Ascending aorta (tissue), 2 donors: ENCODE data around the gene RTL10. TPM values are rescaled to one million over a fixed set of nuclear protein-coding genes. Genes with fewer than 3 reads are reported as not detected.

ENCODE experiments used
- DNase-seq, 2 donors: peaks; one replicate each; pipeline ENCODE4 v3.0.0-alpha.2; 2019; ENCODE audit warnings: low spot score in 2 of 2
- H3K27ac ChIP-seq, 2 donors: fragments of 200-600 bp; sonication (generic); one replicate each; pipeline ENCODE4 v1.5.1; 2016 to 2017; ENCODE audit warnings: mild to moderate bottlenecking in 1 of 2
- H3K27me3 ChIP-seq: fragments of 200-600 bp; sonication (generic); one replicate; pipeline ENCODE4 v1.5.1; 2017
- H3K36me3 ChIP-seq, 2 donors: fragments of 200-600 bp; sonication (generic); one replicate each; pipeline ENCODE4 v1.5.1; 2016
- H3K4me1 ChIP-seq, 2 donors: fragments of 200-600 bp; sonication (generic); one replicate each; pipeline ENCODE4 v1.5.1; 2016 to 2017; ENCODE audit warnings: mild to moderate bottlenecking in 1 of 2
- H3K4me3 ChIP-seq, 2 donors: fragments of 200-600 bp; sonication (generic); one replicate each; pipeline ENCODE4 v1.5.1; 2016 to 2017; ENCODE audit warnings: mild to moderate bottlenecking in 1 of 2
- H3K9me3 ChIP-seq, 2 donors: fragments of 200-600 bp; sonication (generic); one replicate each; pipeline ENCODE4 v1.5.1; 2016
- intact Hi-C: fragments of 100-400 bp; cut with DNase I; formaldehyde crosslinking; loops from one replicate; pipeline ENCODE4 v1.15.1; 2023
- total RNA-seq: library from RNA; depleted of rRNA; stranded (reverse); fragments of >200 nt; gene quantifications from one replicate; pipeline ENCODE4 v1.1.0, GENCODE V29; 2016
- TF ChIP-seq, protein P1 (sequence below), 3 experiments: fragments of 200-600 bp in 2 of 3; fragments of 450-650 bp in 1 of 3; sonication (generic) in 2 of 3; IDR thresholded peaks; one replicate each; pipeline ENCODE4 v1.5.1; 2016 to 2019; ENCODE audit warnings: antibody characterized with exemption in 3 of 3, mild to moderate bottlenecking in 1 of 3, moderate library complexity in 1 of 3

The RTL10 gene
- total RNA-seq, 1 donor from 2014 or later, result 8.8 TPM

DNA sequence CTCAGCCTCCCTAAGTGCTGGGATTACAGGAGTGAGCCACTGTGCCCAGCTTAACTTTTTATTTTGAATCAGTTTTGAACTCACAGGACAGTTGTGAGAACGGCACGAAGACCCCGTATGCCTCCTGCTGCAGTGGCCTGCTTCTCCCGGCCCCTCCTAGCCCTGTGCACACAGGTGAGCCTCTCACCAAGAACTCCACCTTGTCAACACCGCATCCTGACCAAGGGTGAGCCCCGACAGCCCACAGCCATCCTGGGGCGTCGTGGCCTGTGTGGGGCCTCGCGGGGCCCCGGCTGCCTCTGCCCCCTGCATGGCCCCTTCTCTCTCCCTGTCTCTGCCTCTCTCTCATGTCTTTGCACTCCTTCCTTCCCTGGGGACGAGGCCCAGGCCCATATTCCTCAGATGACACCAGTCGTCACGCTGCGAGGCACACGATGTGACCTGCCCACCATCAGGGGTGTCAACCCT lies 38.8 kb downstream of the RTL10 start:
- TF ChIP-seq, protein P1, sequence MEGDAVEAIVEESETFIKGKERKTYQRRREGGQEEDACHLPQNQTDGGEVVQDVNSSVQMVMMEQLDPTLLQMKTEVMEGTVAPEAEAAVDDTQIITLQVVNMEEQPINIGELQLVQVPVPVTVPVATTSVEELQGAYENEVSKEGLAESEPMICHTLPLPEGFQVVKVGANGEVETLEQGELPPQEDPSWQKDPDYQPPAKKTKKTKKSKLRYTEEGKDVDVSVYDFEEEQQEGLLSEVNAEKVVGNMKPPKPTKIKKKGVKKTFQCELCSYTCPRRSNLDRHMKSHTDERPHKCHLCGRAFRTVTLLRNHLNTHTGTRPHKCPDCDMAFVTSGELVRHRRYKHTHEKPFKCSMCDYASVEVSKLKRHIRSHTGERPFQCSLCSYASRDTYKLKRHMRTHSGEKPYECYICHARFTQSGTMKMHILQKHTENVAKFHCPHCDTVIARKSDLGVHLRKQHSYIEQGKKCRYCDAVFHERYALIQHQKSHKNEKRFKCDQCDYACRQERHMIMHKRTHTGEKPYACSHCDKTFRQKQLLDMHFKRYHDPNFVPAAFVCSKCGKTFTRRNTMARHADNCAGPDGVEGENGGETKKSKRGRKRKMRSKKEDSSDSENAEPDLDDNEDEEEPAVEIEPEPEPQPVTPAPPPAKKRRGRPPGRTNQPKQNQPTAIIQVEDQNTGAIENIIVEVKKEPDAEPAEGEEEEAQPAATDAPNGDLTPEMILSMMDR (IDR thresholded peaks at IDR 0.05), result no peak
- intact Hi-C loops, result no loop called here
- peaks cover 0 to 5% of the 10 kb centered on the region in 2 donors for H3K36me3 ChIP-seq
- no peaks in the 10 kb centered on the region for H3K27me3 ChIP-seq
- no peaks in the 10 kb centered on the region for H3K9me3 ChIP-seq
- no peaks in the 10 kb centered on the region for H3K4me1 ChIP-seq
- no peak overlapping the region for H3K27ac ChIP-seq
- no peak for DNase-seq
- H3K4me3 ChIP-seq, result no peak overlapping the region

DNA sequence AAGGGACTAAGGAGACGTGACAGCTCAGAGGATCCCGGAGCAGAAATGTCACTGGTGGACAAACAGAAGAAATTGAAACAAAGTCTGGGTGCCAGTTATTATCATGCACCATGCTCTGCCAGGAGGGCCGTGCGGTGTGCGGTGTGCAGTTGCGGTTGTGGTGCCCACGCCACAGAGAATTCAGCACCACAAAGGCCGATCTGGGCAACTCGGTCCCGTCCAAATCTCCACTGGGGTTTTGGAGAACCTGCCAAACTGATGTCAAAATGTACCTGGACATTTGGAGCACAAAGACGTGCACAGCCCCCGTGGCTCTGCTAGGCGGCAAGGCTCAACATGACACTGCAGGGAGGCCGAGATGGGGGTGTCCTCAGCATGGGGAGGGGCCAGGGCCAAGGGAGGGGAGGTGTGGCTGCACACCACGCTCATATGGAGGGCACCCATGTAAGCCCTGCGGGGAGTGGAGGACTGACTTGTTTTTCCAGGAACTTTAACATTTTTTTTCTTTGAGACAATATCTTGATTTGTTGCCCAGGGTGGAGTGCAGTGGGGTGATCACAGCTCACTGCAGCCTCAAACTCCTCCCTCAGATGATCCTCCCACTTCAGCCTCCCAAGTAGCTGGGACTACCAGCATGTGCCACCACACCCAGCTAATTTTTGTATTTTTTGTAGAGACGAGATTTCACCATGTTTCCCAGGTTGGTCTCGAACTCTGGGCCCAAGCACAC lies 39.4 kb downstream of the RTL10 start:
- no peak for DNase-seq
- no peak overlapping the region for H3K4me3 ChIP-seq

DNA sequence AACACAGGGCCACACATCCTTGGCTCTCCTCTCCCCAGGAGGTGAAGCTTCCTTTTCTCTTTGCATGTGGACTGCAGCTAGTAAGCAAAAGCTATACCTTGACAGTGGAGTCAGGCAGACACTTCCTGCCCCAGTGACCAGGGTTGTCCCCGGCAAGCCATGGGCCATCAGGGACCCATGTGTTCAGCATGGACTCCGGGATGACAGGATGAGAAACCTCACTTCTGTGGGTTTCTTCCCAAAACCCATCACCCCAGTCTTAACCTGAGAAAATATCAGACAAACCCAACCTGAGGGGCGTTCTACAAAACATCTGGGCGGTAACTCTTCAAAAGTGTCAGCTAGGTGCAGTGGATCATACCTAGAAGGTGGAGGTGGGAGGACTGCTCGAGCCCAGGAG lies 40.2 kb downstream of the RTL10 start:
- Histone ChIP-seq H3K4me3 (no peak overlapping the region), H3K4me1 (no peaks in the 10 kb centered on the region), H3K9me3 (no peaks in the 10 kb centered on the region), H3K27me3 (no peaks in the 10 kb centered on the region), H3K27ac (no peak overlapping the region), H3K36me3 (no peaks in the 10 kb centered on the region)
- DNase-seq, result no peak
- TF ChIP-seq, protein P1 (IDR thresholded peaks at IDR 0.05), result no peak
- intact Hi-C loops, result no loop called here

More for the DNA sequence above, 39.4 kb downstream of the RTL10 start:
- Histone ChIP-seq H3K27ac (no peak overlapping the region), H3K27me3 (no peaks in the 10 kb centered on the region), H3K36me3 (no peaks in the 10 kb centered on the region), H3K4me1 (no peaks in the 10 kb centered on the region), H3K9me3 (no peaks in the 10 kb centered on the region)
- TF ChIP-seq, protein P1 (IDR thresholded peaks at IDR 0.05), result no peak
- intact Hi-C loops, result no loop called here

DNA sequence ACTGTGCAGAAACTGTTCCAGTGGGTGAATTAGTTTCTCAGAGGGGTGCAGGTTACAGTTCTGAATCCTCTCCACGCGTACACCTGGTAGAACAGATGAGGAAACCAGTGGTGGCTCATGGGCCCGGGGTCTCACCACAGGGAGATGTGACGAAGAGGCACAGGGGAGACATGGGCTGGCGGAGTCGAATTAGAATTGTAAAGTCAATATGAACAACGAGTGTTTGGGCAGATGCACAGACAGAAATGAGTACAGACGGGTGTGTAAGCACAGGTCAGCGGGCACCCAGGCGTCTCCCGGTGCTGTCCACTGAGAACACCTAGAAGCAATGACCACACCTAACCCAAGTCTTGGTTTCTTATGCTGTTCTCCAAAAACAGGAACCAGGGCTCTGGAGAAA lies 41.8 kb downstream of the RTL10 start:
- Histone ChIP-seq H3K9me3 (no peaks in the 10 kb centered on the region), H3K4me3 (no peak overlapping the region), H3K27ac (no peak overlapping the region), H3K27me3 (no peaks in the 10 kb centered on the region), H3K4me1 (no peaks in the 10 kb centered on the region), H3K36me3 (no peaks in the 10 kb centered on the region)
- TF ChIP-seq, protein P1 (IDR thresholded peaks at IDR 0.05), result no peak
- DNase-seq, result no peak
- intact Hi-C loops, result no loop called here

DNA sequence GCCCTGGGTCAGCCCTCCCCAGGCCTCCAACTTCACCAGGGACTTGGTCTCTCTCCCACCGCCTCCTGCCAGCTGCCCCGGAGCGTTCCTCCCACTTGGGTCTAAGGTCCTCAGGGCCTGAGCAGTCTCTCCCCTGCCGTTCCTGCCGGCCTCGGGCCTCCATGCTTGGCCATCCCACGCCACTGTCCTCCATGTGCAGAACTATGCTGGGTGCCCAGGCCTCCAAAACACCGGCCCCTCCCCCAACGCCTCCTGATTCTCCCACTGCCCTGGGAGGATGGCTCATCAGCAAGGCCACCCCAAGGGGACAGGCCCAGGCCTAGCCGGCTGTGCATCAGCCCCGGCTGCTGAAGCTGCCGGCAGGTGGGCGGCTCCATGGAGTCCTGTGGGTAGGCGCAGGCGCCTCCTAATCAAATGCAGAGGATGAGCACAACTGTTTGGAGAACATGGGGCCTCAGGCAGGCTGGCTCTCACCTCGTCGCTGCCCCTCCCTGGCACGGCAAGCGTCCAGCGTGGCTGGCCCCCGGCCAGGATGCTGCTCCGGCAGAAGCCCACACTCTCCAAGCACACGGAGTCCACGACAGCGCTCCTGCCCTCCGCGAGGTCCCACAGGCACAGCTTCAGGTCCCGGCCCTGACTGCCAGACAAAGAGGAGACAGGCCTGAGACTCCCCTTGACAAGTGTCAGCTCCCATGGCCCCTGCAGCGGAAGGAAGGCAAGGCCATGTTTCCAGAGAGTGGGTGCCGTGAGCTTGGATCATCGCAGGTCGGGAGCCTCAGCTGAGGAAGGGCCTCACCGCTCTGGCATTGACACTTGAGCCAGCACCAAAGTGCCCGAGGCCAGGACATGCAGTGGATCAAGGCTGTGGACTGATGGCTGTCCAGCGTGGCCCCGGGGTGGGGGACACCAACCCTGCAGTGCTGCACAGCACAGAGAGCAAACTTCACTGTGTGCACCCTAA lies 42.6 kb downstream of the RTL10 start:
- TF ChIP-seq, protein P1 (IDR thresholded peaks at IDR 0.05), result no peak
- DNase-seq, result peak in 1 of 2 donors; percentile 55

More for the DNA sequence above, 42.6 kb downstream of the RTL10 start:
- H3K4me3 ChIP-seq, result no peak overlapping the region
- no peaks in the 10 kb centered on the region for H3K36me3 ChIP-seq
- H3K27me3 ChIP-seq, result no peaks in the 10 kb centered on the region
- no peaks in the 10 kb centered on the region for H3K4me1 ChIP-seq
- no peak overlapping the region for H3K27ac ChIP-seq
- intact Hi-C loops, result no loop called here
- no peaks in the 10 kb centered on the region for H3K9me3 ChIP-seq
